ENCODE data around the gene LRRC58.

GRCh38 chr3:120368172-120368571 is 19.0 kb upstream of the LRRC58 start:
- TF ChIP-seq CTCF (IDR thresholded peaks at IDR 0.05) (no peak), POLR2A (IDR thresholded peaks at IDR 0.05) (no peak)
